GM21529 (cell line): ENCODE data around the gene CLEC4E.
A peak's percentile ranks its signal among the peaks of the same experiment; 100 is the strongest.
"Not testable (repeated sequence)": the region's sequence is repeated elsewhere in the genome, so short reads cannot be mapped to it uniquely, and the experiment has no call there.

ENCODE experiments used
- ATAC-seq: cut with Tn5 transposase; IDR thresholded peaks from one replicate; pipeline ENCODE4 v1.9.1; 2021; ENCODE audit not compliant: unreplicated experiment

CLEC4E gene

DNA sequence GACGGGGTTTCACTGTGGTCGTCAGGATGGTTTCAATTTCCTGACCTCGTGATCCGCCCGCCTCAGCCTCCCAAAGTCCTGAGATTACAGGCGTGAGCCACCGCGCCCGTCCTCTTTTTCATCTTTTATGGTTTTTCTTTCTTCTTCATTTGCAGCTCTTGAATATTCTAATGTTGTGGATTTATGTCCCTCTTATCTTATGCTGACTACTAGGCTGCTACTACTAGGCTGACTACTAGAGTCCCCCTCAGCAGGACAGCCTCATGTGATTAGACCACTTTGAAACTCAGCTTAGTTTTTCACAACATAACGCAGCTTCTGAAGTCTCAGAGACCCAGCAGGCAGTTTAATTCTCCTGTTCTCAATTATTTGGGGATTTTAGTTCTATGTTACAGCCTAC is 857 bp upstream of the CLEC4E start:
- no peak for ATAC-seq

DNA sequence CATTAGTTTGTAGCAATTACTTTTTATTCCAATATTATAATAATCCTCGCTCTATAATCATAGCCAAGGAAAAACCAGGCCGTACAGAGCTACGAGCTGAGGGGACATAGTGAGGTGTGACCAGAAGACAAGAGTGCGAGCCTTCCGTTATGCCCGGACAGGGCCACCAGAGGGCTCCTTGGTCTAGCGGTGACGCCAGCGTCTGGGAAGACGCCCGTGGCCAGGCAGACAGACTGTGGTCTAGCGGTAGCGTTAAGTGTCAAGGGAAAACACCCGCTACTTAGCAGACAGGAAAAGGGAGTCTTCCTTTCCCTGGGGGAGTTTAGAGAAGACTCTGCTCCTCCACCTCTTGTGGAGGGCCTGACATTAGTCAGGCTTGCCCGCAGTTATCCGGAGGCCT is 2.9 kb downstream of the CLEC4E start:
- not testable (repeated sequence) for ATAC-seq

DNA sequence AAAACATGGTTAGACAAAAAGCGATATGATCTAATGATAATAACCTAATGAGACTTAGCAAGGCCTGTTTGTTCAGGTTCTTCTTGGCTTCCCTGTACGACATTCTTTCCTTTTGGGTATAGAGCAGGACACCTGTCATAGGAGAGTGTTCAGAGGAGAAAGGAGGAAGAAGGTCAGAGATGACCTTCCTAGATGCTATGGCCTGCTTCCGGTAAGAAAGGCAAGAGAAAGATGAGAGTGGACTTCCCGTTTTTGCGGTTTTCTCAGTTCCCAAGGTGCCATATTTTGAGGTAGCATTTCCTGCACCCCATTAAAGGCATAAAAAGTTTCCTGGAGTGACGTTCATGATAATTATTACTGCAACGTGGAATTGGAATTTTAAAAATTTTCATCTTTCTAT is 8.7 kb downstream of the CLEC4E start:
- ATAC-seq, result no peak

DNA sequence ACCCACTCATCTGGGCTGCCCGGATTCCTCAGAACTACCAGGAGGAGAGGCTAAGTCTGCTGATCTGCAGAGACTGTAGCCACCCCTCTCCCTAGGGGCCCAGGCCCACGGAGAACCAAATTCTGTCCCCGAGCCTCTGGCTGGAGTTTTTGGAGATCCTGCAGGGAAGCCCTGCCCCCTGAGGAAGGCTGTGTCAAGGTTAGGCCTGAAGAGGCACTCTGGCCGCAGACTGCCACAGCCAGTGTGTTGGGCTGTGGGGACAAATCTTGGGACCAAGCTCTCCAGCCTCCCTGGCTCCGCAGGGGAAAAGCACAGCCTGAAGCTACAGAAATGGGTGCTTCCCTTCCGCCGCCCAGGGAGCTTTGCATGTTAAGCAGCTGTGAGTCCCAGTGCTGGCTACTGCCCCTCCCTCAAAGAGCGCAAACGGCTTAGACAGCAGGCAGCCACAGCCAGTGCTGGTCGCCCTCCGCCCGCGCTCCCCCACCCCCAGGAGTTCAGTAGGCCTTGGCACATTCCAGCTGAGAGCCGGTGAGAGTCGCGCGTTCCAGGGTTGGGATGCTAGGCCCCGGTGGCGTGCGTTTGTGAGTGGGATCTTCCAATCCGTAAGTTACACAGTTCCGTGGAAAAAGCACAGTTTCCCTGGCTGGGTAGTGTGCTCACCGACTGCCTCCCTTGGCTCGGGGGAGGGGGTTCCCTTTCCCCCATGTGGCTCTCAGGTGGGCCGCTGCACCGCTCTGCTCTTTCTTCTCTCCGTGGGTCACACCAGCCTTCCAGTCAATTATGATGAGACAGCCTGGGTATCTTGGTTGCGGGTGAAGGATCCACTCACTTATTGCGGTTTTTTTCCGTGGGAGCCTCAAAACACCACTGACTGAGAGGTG is 13.2 kb downstream of the CLEC4E start:
- ATAC-seq, result no peak

DNA sequence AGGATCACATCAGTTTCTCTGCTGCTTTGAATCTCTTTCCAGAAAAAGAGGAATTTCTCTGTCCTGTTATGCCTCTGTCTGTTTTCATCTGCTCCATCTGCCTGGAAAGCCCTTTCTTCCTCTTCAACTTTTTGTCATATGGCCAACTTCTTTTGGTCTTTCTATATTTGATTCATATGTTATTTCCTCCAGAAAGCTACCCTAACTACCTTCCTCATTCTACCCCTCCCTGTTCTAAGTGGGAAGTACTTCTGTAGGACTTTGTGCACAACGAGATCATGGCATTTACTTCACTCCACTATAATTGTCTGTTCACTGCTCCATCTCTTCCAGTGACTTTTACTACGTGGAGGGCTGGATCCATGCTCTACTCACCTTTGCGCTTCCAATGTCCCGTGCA is 21.5 kb downstream of the CLEC4E start:
- no peak for ATAC-seq

DNA sequence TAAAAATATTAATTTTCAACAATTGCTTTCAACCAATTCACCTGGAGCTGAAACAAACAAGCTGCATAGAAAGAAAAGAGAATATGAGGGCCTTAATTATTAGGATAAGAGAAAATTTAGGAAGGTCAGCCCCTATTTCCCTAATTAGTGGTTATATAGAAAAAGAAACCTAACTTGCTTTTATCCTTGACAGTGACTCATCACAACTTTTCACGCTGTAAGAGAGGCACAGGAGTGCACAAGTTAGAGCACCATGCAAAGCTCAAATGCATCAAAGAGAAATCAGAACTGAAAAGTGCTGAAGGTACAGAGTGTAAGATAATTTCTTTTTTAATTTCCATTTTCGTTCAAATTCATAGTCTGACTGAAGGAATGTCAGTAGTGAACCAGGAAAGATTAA is 22.7 kb downstream of the CLEC4E start:
- ATAC-seq, result no peak

DNA sequence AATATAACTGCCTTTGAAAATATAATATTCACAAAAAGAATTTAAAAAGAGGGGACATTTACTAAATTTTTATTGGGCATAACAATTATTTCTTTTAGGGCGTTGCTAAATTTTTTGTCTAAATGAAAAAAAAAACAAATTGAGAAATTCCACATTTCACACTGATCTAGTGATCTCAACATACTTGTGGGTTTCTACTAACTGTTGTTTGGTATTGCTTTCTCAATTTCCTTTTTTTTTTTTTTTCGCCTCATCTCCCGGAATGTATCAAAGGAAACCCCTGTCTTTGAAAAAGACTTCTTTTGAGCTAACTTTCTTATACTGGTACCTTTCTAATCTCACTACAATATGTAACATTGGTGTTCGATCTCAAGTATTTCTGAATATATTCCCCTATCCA is 27.4 kb downstream of the CLEC4E start, which contains the start of gene CLEC4D:
Gene CLEC4D (plus strand): TSS at position 248 of the 400 bp plus-strand sequence. CDS start 230 bp downstream, outside the sequence.
- ATAC-seq, result no peak

DNA sequence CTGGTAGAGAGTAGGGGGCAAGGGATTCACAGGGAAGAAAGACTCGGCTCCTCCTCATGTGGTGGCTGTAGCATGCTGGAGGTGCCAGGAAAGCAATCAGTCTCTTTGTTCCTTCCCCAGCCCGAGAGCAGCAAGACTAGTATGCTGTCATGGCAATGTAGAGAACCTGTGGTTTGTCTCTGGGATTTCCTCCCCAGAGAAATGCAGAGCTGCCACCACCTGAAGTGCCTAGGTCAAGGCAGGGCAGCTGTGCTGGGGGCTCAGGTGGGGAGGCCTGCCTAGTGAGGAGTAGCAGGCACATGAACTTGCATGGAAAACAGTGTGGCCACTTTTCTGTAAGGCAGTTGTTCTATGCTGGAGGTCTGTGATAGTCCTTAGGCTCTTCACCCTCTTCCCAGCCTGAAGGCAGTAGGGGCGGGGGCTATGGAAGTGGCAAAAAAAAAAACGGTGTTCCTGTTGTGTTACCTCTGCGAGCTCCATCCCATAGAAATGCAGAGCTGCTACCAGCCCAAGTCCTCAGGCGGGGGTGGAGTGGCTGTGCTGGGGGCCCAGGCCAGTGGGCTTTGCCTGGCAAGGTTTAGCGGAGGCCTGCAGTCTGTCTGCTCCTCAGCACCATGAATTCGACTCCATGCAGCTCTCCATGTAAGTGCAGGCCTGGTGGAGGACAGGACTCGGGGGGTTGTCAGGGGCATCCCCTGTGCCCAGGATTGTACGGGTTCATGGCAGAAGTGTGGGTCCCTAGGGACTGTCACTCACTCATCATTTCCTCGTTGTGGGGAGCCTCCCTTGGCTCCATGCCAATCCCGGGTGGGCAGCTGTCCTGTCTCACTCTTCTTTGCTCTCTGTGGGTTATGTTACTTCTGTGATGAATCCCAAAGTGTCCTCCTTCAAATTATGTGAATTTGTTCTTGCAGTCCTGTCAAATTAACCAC is 31.5 kb downstream of the CLEC4E start:
- ATAC-seq, result no peak

DNA sequence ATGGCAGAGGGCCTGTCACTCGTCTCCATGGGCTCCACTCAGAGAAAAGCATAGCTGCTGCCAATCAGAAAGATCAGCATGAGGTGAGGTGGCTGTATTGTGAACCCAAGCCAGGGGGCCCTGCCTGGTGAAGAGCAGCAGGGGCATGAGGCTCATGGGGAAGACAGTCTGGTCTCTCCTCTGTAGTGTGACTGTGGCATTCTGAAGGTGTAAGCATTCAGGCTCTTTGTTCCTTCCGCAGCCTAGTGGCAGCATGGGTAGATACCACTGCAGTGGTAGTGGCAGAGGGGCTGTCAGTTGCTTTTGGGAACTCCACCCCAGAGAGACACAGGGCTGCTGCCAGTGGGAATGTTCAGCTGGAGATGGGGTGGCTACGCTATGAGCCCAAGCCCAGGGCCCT is 32.5 kb downstream of the CLEC4E start:
- no peak for ATAC-seq

DNA sequence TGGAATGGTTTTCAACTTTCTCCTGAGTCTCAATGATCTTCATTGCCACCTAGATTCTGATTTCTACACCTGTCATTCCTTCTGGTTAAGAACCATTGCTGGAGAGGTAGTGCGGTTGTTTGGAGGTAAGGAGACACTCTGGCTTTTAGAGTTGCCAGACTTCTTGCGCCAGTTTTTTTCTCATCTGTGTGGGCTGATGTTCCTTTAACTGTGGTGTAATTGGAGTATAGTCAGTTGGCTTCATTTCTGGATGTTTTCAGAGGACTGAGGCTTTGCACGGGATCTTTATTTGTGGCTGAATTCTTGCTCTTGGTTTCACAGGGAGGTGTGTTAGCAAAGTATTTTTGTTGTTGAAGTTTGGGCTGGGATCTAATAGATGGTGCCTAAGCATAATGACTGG is 33.1 kb downstream of the CLEC4E start:
- no peak for ATAC-seq

DNA sequence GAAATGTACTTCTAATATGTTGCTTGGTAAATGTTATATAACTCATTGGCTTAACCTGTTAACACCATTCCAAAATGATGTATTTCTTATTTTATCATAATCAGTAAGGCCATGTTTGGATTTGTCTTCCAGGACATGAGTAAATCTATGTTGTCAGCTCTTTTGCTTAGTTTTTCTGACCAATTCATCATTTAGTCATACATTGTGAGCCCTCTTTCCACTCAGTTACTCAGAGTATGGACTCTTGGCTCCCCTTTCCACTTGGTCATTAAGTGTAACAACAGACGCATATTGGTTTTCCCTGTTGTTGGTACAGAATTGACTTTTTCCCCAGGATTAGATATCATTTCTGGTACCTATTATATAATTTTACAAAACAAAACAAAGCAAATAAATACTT is 36.4 kb downstream of the CLEC4E start:
- ATAC-seq, result no peak

DNA sequence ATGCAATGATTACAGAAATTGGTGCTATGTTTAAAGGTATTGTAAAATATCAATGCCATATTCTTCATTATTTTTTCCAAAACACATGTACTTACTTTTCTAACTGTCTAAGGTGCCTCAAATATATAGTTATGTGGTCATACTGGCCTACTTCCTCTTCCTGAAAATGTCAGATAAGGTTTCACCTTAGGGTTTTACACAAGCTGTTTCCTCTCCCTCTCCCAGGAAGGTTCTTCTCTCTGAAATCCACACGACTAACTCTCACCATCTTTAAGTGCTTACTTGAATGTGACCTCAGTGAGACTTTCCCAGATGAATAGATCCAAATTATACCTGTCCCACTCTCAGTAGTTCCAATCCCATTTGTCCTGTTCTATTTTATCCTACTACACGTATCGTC is 39.0 kb downstream of the CLEC4E start:
- no peak for ATAC-seq

DNA sequence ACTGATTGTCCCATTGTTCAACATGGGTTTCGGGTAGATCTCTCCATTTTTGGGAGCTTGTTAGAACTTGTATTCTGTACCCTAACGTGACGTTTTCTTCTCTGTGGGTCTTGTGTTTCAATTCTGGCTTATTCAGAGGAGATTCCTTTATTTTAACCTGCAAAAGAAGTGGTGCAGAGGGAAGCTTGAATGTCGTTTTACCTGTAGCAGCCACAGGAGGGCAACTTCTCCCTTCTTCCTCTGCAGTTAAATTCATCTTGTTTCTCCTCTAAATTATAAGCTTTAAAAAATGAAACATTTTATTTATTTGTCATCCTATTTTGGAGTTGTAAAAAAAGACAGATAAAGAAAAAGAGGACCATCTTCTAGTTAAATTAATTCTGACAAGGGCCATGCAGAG is 41.1 kb downstream of the CLEC4E start:
- no peak for ATAC-seq

DNA sequence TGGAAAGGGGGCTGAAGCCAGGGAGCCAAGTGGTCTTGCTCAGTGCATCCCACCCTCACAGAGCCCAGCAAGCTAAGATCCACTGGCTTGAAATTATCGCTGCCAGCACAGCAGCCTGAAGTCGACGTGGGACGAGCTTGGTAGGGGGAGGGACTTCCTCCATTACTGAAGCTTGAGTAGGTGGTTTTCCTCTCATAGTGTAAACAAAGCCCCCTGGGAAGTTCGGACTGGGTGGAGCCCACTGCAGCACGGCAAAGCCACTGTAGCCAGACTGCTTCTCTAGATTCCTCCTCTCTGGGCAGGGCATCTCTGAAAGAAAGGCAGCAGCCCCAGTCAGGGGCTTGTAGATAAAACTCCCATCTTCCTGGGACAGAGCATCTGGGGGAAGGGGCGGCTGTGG is 44.6 kb downstream of the CLEC4E start:
- ATAC-seq, result not testable (repeated sequence)

DNA sequence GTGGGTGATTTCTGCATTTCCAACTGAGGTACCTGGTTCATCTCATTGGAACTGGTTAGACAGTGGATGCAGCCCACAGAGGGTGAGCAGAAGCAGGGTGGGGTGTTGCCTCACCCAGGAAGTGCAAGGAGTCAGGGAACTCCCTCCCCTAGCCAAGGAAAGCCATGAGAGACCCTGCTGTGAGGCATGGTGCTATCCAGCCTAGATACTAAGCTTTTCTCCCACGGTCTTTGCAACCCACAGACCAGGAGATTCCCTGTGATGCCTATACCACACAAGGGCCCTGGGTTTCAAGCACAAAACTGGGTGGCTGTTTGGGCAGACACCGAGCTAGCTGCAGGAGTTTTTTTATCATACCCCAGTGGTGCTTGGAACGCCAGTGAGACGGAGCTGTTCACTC is 45.0 kb downstream of the CLEC4E start:
- not testable (repeated sequence) for ATAC-seq

DNA sequence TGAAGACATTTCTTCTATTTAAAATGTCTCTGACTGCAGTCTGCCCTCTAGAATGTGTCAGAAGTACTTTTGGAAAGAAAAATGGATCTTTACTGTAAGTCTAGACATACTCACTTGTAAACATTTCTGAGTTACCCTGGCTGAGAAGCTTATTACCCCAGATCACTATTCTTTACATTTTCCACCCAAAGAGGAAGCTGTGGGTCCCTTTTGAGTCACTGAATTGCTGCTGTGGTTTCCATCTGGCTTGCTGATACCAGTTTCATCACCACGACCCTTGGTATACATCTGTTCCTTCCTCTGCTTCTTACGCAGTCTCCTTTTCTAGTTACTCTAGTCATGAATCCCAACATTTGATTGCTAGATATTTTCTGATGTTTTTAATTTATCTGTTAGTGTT is 47.6 kb downstream of the CLEC4E start:
- peak; percentile 99 for ATAC-seq

DNA sequence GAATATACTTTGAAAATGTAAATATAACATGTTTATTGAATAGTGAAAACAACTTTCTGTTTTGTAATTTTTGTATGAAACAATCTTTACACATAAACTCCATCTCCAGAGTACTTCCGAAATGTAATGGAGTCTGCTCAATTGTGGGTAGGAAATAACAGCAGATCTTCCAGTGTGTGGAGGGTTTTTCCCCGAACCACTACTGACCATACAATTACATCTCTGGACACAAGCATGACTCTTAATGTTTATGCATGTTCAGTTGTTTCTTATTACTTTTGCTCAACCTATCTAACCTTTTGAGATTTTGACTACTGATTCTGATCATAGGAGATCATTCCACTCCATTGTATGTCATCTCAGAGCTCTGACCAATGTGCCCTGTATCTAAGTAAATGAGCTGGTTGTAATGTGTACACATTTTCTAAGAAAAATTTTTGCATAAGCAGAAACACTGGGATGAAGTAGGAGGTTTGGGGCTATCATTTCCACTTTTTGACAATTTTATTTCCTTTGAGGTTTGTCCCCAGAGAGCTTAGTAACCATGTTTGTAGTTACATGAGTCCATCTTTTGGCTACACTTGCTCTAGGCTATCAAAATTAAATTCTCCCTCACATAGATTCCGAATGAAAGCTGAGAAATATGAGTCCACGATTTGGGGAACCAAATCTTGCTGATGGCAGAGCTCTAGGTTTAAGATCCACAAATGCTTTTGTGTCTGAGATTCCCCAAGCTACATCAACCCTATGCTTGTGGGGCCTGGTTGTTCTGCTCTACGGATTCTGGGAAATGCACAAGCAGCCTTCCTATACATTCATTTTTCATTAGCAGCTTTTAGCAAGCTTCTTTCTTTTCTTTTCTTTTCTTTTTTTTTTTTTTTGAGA is 48.8 kb downstream of the CLEC4E start:
- ATAC-seq, result no peak
